ENCODE data around the gene PLCL1.

Gene PLCL1

DNA sequence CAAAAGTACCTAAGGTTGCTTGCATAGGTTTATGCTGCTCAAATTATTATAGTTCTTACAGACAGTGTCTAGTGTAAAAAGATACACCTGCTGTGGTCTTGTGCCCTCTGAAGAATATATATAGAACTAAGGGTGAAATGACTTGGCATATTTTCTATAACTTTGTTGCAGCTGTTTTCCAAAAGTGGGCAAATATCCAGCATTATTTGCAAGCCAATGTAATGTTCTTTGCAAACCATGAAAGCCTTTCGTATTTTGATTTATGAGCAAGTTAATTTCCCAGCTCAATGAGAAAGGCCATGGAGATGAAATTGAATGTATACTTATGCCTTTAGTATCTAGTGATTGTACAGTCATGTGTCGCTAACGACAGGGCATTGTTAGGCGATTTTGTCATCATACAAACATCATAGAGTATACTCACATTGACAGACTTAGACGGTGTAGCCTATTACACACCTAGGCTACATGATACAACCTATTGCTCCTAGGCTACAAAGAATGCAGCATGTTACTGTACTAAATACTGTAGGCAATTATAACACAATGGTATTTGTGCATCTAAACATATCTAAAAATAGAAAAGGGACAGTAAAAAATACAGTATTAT is 116.3 kb downstream of the PLCL1 start:
- DNase-seq (ENCODE audit: extremely low spot score), result no peak
- TF ChIP-seq FOXK2 (IDR thresholded peaks at IDR 0.05), result no peak
- no peak for TF ChIP-seq ARNT (IDR thresholded peaks at IDR 0.05)
- TF ChIP-seq CTBP1 (IDR thresholded peaks at IDR 0.05; ENCODE audit: borderline replicate concordance), result no peak
- no peak for TF ChIP-seq NFRKB (IDR thresholded peaks at IDR 0.05)
- TF ChIP-seq HDGF (IDR thresholded peaks at IDR 0.05; ENCODE audit: borderline replicate concordance), result no peak
- no peak for TF ChIP-seq SP1 (IDR thresholded peaks at IDR 0.05)
- TF ChIP-seq L3MBTL2 (conservative IDR thresholded peaks at IDR 0.05), result no peak
- no peak for TF ChIP-seq LEF1 (IDR thresholded peaks at IDR 0.05; ENCODE audit: borderline replicate concordance)
- no peak for TF ChIP-seq SUZ12 (IDR thresholded peaks at IDR 0.05)
- no peak for TF ChIP-seq FOXM1 (IDR thresholded peaks at IDR 0.05; ENCODE audit: borderline replicate concordance)
- TF ChIP-seq ZNF384 (IDR thresholded peaks at IDR 0.05), result no peak
- TF ChIP-seq BHLHE40 (IDR thresholded peaks at IDR 0.05; ENCODE audit: borderline replicate concordance), result no peak
- TF ChIP-seq TARDBP (IDR thresholded peaks at IDR 0.05), result no peak
- TF ChIP-seq, protein P1, sequence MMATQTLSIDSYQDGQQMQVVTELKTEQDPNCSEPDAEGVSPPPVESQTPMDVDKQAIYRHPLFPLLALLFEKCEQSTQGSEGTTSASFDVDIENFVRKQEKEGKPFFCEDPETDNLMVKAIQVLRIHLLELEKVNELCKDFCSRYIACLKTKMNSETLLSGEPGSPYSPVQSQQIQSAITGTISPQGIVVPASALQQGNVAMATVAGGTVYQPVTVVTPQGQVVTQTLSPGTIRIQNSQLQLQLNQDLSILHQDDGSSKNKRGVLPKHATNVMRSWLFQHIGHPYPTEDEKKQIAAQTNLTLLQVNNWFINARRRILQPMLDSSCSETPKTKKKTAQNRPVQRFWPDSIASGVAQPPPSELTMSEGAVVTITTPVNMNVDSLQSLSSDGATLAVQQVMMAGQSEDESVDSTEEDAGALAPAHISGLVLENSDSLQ (IDR thresholded peaks at IDR 0.05), result no peak
- no peak for TF ChIP-seq FOXA1 (IDR thresholded peaks at IDR 0.05)
- TF ChIP-seq ELF4 (IDR thresholded peaks at IDR 0.05), result no peak
- POLR2A ChIA-PET, result no interaction called here
- CTCF ChIA-PET, result no interaction called here

DNA sequence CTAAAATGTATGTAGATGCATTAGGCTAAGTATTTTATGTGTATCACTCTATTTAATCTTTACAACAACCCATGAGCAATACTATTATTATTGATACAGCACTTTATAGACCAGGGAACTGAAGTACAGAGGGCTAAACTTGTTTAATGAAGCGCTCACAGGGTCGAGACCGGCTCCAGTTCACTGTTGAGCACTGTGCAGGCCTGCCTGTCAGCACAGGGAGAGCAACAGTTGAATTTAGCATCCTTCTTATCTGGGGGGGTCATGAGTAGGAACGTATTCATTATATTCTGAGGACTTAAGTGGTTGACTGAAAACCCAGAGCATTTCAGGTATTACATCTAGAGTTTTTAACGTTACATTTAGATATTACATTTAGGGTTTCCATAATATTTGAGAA is 120.1 kb downstream of the PLCL1 start:
- POLR2A ChIA-PET, result no interaction called here
- CTCF ChIA-PET, result no interaction called here
- DNase-seq (ENCODE audit: extremely low spot score), result no peak
- TF ChIP-seq ZNF384 (IDR thresholded peaks at IDR 0.05), result no peak
- TF ChIP-seq SUZ12 (IDR thresholded peaks at IDR 0.05), result no peak
- TF ChIP-seq NFRKB (IDR thresholded peaks at IDR 0.05), result no peak
- TF ChIP-seq ELF4 (IDR thresholded peaks at IDR 0.05), result no peak
- TF ChIP-seq TARDBP (IDR thresholded peaks at IDR 0.05), result no peak
- TF ChIP-seq HDGF (IDR thresholded peaks at IDR 0.05; ENCODE audit: borderline replicate concordance), result no peak
- no peak for TF ChIP-seq FOXK2 (IDR thresholded peaks at IDR 0.05)
- no peak for TF ChIP-seq SP1 (IDR thresholded peaks at IDR 0.05)
- no peak for TF ChIP-seq LEF1 (IDR thresholded peaks at IDR 0.05; ENCODE audit: borderline replicate concordance)
- TF ChIP-seq CTBP1 (IDR thresholded peaks at IDR 0.05; ENCODE audit: borderline replicate concordance), result no peak
- no peak for TF ChIP-seq ARNT (IDR thresholded peaks at IDR 0.05)
- TF ChIP-seq L3MBTL2 (conservative IDR thresholded peaks at IDR 0.05), result no peak
- TF ChIP-seq BHLHE40 (IDR thresholded peaks at IDR 0.05; ENCODE audit: borderline replicate concordance), result no peak
- no peak for TF ChIP-seq FOXA1 (IDR thresholded peaks at IDR 0.05)

DNA sequence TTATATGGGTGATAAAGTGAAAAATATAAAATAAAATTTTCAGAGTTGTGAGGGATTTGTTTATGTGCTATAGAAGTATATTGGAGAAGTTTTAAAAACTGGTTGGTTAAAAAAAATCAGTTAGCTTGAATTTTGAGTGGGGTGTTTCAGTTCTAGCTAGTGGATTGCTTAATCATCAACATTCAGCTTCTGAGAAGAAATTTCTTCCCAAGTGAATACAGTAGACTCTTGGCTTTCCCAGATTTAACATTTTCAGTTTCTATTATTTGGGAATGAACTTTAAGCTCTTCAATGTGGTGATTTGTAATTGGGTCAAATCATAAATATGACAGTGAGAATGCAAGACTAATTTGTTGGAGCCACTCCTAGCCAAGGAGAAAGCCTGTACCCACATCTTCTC is 120.8 kb downstream of the PLCL1 start:
- CTCF ChIA-PET, result no interaction called here
- POLR2A ChIA-PET, result no interaction called here

DNA sequence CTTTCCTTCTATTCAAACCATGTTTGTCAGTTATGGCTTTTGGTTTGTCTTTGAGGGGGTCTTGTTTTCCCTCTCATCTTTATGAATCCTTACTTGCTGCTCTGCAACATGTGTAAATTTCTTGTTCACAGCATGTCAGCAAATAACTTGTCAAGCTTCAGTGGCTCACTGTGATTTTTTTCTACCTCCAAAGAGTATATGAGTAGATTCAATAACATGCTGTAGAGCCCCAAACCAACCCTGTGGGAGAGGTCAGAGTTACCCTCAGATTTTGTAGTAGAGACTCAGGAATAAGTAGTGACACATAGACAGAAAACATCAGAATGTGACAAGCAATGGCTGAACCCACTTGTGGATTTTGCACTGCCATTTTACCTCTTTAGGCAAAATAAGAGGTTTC is 121.6 kb downstream of the PLCL1 start:
- POLR2A ChIA-PET, result no interaction called here
- CTCF ChIA-PET, result no interaction called here

More for the DNA sequence above, 120.8 kb downstream of the PLCL1 start:
- DNase-seq (ENCODE audit: extremely low spot score), result no peak
- TF ChIP-seq TARDBP (IDR thresholded peaks at IDR 0.05), result no peak
- no peak for TF ChIP-seq SP1 (IDR thresholded peaks at IDR 0.05)

DNA sequence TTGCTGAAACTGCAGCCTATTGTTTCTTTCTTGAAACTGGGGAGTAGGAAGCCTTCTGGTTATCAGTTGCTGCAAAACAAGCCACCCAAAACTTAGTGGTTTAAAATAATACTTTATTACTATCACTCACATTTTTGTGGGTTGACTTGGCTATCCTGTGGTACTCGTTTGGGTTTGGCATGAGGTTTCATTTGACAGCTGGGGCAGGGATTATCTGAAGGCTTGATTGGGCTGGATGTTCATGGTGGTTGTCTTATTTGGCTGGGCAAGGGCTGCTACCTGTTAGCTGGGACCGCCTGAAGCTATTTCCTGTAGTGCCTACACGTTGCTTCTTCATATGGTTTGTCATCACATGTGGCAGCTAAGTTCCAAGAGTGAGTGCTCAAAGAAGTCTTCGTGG is 122.3 kb downstream of the PLCL1 start:
- ChIA-PET POLR2A (no interaction called here), CTCF (no interaction called here)
- DNase-seq (ENCODE audit: extremely low spot score), result no peak
- no peak for TF ChIP-seq CTBP1 (IDR thresholded peaks at IDR 0.05; ENCODE audit: borderline replicate concordance)
- no peak for TF ChIP-seq FOXM1 (IDR thresholded peaks at IDR 0.05; ENCODE audit: borderline replicate concordance)
- TF ChIP-seq L3MBTL2 (conservative IDR thresholded peaks at IDR 0.05), result no peak
- no peak for TF ChIP-seq BHLHE40 (IDR thresholded peaks at IDR 0.05; ENCODE audit: borderline replicate concordance)
- TF ChIP-seq, protein P1 (IDR thresholded peaks at IDR 0.05), result no peak
- TF ChIP-seq LEF1 (IDR thresholded peaks at IDR 0.05; ENCODE audit: borderline replicate concordance), result no peak
- TF ChIP-seq ELF4 (IDR thresholded peaks at IDR 0.05), result no peak
- TF ChIP-seq FOXK2 (IDR thresholded peaks at IDR 0.05), result no peak
- no peak for TF ChIP-seq ZNF384 (IDR thresholded peaks at IDR 0.05)
- TF ChIP-seq HDGF (IDR thresholded peaks at IDR 0.05; ENCODE audit: borderline replicate concordance), result no peak
- no peak for TF ChIP-seq NFRKB (IDR thresholded peaks at IDR 0.05)
- TF ChIP-seq ARNT (IDR thresholded peaks at IDR 0.05), result no peak
- no peak for TF ChIP-seq SUZ12 (IDR thresholded peaks at IDR 0.05)
- no peak for TF ChIP-seq FOXA1 (IDR thresholded peaks at IDR 0.05)
- no peak for TF ChIP-seq TARDBP (IDR thresholded peaks at IDR 0.05)
- TF ChIP-seq SP1 (IDR thresholded peaks at IDR 0.05), result no peak

More for the DNA sequence above, 121.6 kb downstream of the PLCL1 start:
- TF ChIP-seq SP1 (IDR thresholded peaks at IDR 0.05) (no peak), TARDBP (IDR thresholded peaks at IDR 0.05) (no peak), FOXA1 (IDR thresholded peaks at IDR 0.05) (no peak), ELF4 (IDR thresholded peaks at IDR 0.05) (no peak), NFRKB (IDR thresholded peaks at IDR 0.05) (no peak), ZNF384 (IDR thresholded peaks at IDR 0.05) (no peak), FOXM1 (IDR thresholded peaks at IDR 0.05; ENCODE audit: borderline replicate concordance) (no peak), BHLHE40 (IDR thresholded peaks at IDR 0.05; ENCODE audit: borderline replicate concordance) (no peak), ARNT (IDR thresholded peaks at IDR 0.05) (no peak), SUZ12 (IDR thresholded peaks at IDR 0.05) (no peak), FOXK2 (IDR thresholded peaks at IDR 0.05) (no peak), CTBP1 (IDR thresholded peaks at IDR 0.05; ENCODE audit: borderline replicate concordance) (no peak)
- TF ChIP-seq, protein P1 (IDR thresholded peaks at IDR 0.05), result no peak
- DNase-seq (ENCODE audit: extremely low spot score), result no peak

DNA sequence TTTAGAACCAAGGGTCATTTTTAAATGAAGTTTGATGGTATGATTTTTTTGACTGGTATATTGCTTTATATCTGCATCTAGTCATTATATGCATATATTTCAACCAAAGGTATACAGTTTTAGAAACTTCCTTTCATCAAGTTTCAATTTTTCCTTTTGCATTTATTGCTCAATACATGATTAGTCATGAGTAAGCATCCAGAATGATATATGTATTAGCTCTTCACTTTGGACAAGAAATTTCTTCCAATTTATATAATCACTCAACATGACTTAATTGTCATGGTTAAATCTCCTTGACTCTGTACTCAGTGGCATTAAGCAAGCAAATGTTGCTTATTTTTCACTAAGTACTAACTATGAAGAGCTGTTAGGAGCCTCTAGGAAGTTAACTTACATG is 123.6 kb downstream of the PLCL1 start:
- ChIA-PET CTCF (no interaction called here), POLR2A (no interaction called here)
- TF ChIP-seq SUZ12 (IDR thresholded peaks at IDR 0.05) (no peak), FOXM1 (IDR thresholded peaks at IDR 0.05; ENCODE audit: borderline replicate concordance) (no peak), NFRKB (IDR thresholded peaks at IDR 0.05) (no peak), ARNT (IDR thresholded peaks at IDR 0.05) (no peak), L3MBTL2 (conservative IDR thresholded peaks at IDR 0.05) (no peak), ZNF384 (IDR thresholded peaks at IDR 0.05) (no peak), ELF4 (IDR thresholded peaks at IDR 0.05) (no peak), TARDBP (IDR thresholded peaks at IDR 0.05) (no peak), SP1 (IDR thresholded peaks at IDR 0.05) (no peak), LEF1 (IDR thresholded peaks at IDR 0.05; ENCODE audit: borderline replicate concordance) (no peak)
- TF ChIP-seq, protein P1 (IDR thresholded peaks at IDR 0.05), result no peak
- no peak for DNase-seq (ENCODE audit: extremely low spot score)
